LNCaP clone FGC (cell line): ENCODE measurements around the gene INPP5A.
A peak's percentile ranks its signal among the peaks of the same experiment; 100 is the strongest.

Experiments used
- DNase-seq: peaks from one replicate; pipeline ENCODE4 v3.0.0-alpha.2; 2011; ENCODE audit warnings: low read depth
- H3K4me3 ChIP-seq: 2 replicates; pipeline ENCODE4 v1.5.1; 2011; ENCODE audit warnings: mild to moderate bottlenecking, low read depth, low read length, control low read depth
- TF ChIP-seq, protein P1 (sequence below): IDR thresholded peaks from 2 replicates; pipeline ENCODE4 v1.5.1; 2012; ENCODE audit warnings: mild to moderate bottlenecking; ENCODE audit not compliant: control insufficient read depth, insufficient read depth; ENCODE audit errors: extremely low read depth

The INPP5A gene

DNA sequence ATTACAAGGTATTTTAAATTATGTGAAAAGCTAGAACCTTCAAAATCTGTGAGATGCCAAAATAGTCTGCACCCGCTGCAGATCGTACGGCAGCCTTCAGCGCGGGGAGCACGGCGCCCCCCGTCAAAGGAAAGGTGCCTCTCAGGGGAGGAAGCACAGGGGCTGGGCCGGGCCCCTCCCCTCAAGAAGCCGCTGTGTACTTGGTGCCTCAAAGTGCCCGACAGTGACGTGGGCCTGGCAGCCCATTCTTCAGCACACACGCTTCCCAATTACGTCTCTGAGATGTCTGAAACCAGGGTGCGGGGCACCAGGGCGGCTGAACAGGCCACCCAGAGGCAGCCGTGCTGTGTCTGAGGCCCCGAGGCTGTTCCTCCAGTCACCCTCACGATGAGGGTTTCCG is 116.1 kb downstream of the INPP5A start:
- DNase-seq: no peak
- H3K4me3 ChIP-seq: no peak overlapping the region
- TF ChIP-seq, protein P1, sequence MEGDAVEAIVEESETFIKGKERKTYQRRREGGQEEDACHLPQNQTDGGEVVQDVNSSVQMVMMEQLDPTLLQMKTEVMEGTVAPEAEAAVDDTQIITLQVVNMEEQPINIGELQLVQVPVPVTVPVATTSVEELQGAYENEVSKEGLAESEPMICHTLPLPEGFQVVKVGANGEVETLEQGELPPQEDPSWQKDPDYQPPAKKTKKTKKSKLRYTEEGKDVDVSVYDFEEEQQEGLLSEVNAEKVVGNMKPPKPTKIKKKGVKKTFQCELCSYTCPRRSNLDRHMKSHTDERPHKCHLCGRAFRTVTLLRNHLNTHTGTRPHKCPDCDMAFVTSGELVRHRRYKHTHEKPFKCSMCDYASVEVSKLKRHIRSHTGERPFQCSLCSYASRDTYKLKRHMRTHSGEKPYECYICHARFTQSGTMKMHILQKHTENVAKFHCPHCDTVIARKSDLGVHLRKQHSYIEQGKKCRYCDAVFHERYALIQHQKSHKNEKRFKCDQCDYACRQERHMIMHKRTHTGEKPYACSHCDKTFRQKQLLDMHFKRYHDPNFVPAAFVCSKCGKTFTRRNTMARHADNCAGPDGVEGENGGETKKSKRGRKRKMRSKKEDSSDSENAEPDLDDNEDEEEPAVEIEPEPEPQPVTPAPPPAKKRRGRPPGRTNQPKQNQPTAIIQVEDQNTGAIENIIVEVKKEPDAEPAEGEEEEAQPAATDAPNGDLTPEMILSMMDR: no peak

DNA sequence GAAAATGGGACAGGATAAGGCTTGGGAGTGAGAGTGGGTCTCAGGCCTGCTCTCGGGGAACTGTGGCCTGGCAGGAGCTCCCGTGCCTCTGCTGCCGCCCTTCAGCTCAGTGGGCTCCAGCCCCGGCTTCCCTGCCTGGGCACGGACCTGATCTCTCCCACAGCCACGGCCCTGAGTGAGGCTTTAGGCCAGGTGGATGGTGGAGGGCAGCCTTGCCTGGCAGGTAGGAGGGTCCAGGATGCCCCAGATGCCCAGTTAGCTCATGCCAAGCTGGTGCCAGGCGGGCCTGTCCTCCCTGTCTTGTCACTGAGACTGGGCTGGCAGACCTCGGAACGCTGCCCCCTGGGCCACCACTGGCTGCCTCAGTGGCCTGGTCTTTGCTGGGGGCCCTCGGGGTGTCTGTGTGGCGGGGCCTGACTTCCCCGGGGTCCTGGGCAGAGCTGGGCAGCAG is 116.6 kb downstream of the INPP5A start:
- DNase-seq: no peak
- H3K4me3 ChIP-seq: no peak overlapping the region
- TF ChIP-seq, protein P1: no peak

DNA sequence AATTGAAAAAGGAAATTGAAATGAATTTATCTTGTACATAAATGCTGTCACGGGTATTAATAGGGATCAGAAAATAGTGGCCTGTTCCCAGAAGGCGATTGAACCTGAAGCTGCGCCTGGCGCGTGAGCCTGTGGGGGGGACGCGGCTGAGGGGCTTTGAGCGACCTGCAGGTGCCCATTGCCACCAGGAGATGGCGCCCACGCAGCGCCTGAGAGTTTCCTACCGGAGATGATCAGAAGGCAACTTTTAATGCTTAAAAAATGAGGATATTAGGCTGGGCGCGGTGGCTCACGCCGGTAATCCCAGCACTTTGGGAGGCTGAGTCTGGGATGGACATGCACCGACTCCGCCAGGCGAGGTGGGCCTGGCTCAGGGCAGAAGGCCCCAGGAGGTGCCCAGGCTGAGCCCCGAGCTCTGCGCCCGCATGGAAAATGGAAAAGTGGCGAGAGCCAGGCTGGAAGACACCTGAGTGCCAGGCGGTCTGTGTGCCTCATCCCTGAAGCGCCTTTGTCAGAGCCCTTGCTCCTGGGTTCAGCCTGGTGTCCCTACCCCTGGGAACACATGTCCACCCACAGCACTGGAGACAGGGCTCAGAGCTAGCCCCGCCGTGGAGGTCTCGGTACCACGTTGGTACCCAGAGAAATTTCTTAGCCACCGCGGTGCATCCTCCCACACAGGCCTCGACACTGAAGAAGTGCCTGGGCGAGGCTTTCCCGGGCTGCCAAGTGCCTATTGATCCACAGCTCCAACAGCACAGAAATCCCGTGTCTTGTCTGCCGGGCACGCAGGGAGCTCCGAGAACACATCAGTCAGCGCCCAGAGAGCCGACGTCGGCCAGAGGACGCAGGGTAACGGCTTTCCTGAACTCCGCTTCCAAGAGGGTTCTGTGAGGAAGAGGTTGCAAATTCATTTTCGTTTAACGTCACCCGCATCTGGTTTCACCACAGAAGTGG is 117.4 kb downstream of the INPP5A start:
- no peak overlapping the region for H3K4me3 ChIP-seq
- TF ChIP-seq, protein P1: peak; percentile 92
- no peak for DNase-seq

DNA sequence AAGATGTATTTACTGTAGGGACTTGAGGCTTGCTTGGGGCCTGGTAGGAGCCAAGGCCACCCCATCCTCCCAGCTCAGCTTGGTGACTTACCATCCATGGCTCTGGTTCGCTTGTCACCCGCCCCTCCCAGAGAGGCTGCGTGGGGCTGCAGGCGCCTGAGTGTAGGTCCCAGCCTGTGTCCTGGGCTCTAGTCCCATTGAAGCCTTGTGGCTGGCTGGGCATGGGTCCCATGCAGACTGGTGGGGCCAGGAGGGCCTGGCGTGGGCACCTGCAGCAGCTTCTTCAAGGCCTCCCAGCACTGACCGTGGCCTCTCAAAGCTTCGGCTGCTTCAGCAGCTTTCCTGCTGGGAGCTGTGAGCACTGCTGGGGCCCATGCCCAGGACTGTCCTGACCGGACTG is 118.1 kb downstream of the INPP5A start:
- no peak for DNase-seq
- TF ChIP-seq, protein P1: no peak
- H3K4me3 ChIP-seq: no peak overlapping the region

DNA sequence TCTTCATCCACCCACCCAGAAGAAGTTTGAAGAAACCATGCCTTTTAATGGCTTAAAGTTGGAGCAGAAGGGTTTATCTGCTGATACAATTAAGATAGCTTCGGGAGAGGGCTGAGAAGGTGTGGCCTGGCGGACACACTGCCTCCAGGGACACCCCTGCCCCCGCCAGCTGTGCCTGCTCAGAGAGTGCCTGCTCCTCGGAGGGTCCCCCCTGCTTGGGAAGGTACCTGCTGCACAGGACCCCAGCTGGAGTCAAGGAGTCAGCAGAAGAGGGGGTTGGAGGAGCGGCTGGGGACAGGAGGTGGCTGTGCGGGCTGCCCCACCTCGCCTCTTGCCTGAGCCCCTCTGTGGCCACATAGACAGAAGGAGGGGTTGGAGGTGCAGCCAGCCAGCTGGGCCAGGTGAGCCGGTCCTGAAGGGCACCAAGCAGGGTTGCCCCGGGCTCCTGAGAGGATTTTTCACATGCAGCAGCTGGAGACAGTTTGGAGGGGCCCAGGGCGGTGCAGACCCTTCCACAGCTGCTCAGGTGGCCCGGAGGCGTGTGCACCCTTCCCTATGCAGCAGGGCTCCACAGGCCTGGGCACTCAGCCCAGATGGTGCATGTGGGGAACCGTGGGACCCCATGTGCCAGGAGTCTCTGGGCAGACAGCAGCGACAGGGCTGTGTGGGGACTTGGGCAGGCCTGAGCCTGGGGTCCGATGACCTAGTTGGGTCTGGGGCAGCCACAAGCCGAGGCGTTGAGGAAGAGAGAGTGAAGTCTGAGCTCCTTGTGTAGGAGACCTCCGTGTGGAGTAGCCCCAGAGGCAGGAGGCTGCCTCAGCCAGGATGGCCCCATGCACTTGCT is 118.9 kb downstream of the INPP5A start:
- no peak for DNase-seq
- H3K4me3 ChIP-seq: no peak overlapping the region
- TF ChIP-seq, protein P1: no peak

DNA sequence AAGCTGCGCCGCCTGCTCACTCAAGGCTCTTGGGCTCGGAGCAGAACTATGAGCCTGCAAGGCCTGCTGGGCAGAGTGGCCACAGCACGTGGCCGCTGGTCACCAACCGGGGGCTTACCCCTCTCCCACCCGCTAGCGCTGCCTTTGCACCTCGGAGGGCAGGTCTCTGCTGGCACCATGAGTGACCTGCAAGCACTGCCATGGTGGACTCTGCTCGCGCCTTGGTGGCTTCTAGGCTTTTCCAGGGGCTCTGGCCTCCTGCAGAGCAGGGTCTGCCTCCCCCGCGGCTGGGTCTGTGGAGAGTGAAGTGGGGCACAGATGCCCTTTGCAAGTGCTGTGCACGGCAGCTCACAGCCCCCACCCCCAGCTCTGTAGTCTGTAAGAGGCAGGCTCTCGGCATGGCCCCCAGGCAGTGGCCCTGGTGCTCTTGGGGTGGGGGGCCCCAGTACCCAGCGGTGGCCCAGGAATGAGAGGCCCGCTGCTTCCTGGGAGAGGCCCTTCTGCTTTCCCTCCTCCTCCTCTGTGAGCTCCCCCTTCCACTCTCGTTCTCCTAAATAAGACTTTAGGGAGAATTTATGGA is 119.6 kb downstream of the INPP5A start:
- no peak for DNase-seq
- TF ChIP-seq, protein P1: no peak

More for the DNA sequence above, 119.6 kb downstream of the INPP5A start:
- no peak overlapping the region for H3K4me3 ChIP-seq
